HepG2 (cell line): ENCODE measurements around the gene HOXD12. TPM values are rescaled to one million over a fixed set of nuclear protein-coding genes. Genes with fewer than 3 reads are reported as not detected.

Source experiments
- ATAC-seq: fragments of 200-7000 bp; cut with Tn5 transposase; 3 replicates; pipeline ENCODE4 v1.9.1; 2020; ENCODE audit warnings: mild to moderate bottlenecking, moderate library complexity
- Bru-seq: library from RNA; stranded (reverse); fragments of 400-500 nt; gene quantifications from one replicate; lab custom pipeline; 2021; lab: Mats Ljungman, UMichigan
- BruChase-seq, 2 experiments: library from RNA; stranded (reverse); fragments of 400-500 nt; gene quantifications; one replicate each; lab custom pipeline; 2021; lab: Mats Ljungman, UMichigan
- BruUV-seq: library from RNA; stranded (reverse); fragments of 400-500 nt; replicated peaks from 2 replicates; lab custom pipeline; 2021; lab: Mats Ljungman, UMichigan
- CTCF ChIA-PET: fragments of 300-600 bp; formaldehyde crosslinking; extraction: SDS; loops from one replicate; lab custom pipeline; 2021; ENCODE audit warnings: low total read pairs, inconsistent platforms, low intra/inter-chr PET ratio; lab: Yijun Ruan, JAX
- POLR2A ChIA-PET: fragments of 350-600 bp; sonication (Branson Sonifier 250); formaldehyde crosslinking; loops from one replicate; lab custom pipeline; 2020; ENCODE audit warnings: antibody characterized with exemption, inconsistent platforms; lab: Yijun Ruan, JAX
- DNase-seq: peaks from one replicate; pipeline ENCODE4 v3.0.0-alpha.2; 2015; ENCODE audit warnings: low spot score
- FAIRE-seq: peaks from 3 replicates; lab custom pipeline; 2011; peaks lifted over from hg19 to GRCh38; lab: Jason Lieb, UNC
- H2AFZ ChIP-seq: one replicate; pipeline ENCODE4 v1.6.1; 2011; ENCODE audit warnings: low read length, inconsistent platforms
- H3K27ac ChIP-seq: fragments of 300-600 bp; 3 replicates; pipeline ENCODE4 v1.8.0; 2011; ENCODE audit warnings: mixed run types, mild to moderate bottlenecking, mixed read lengths, low read length, inconsistent platforms; ENCODE audit not compliant: insufficient read depth; ENCODE audit errors: extremely low read length
- H3K27me3 ChIP-seq, 2 experiments: fragments of 200-600 bp in 1 of 2; 2 replicates in 1 of 2; 3 replicates in 1 of 2; pipeline versions ENCODE4 v1.6.0 to v1.8.0; 2011; ENCODE audit warnings: low read length in 2 of 2, mild to moderate bottlenecking in 2 of 2, moderate library complexity in 2 of 2, inconsistent platforms in 1 of 2; ENCODE audit not compliant: insufficient read depth in 2 of 2, control insufficient read depth in 1 of 2
- H3K36me3 ChIP-seq, 2 experiments: fragments of 200-600 bp in 1 of 2; replicated peaks in 1 of 2; 2 replicates in 1 of 2; 3 replicates in 1 of 2; pipeline versions ENCODE4 v1.5.1 to v1.8.0; 2011; ENCODE audit warnings: low read length in 2 of 2, inconsistent platforms in 1 of 2; ENCODE audit not compliant: insufficient read depth in 2 of 2, control insufficient read depth in 1 of 2
- H3K4me1 ChIP-seq: 2 replicates; pipeline ENCODE4 v1.5.1; 2012; ENCODE audit warnings: low read length, inconsistent platforms; ENCODE audit not compliant: insufficient read depth
- H3K4me2 ChIP-seq: 2 replicates; pipeline ENCODE4 v1.6.0; 2011; ENCODE audit warnings: low read depth, low read length, inconsistent platforms
- H3K4me3 ChIP-seq, 3 experiments: fragments of 200-600 bp in 1 of 3; sonication (generic), shearing (Covaris generic) in 1 of 3; replicated peaks in 1 of 3; 2 replicates each; pipeline ENCODE4 v1.5.1; 2011 to 2016; ENCODE audit warnings: low read length in 3 of 3, inconsistent platforms in 2 of 3, low read depth in 2 of 3, mild to moderate bottlenecking in 2 of 3, control low read depth in 1 of 3, mixed read lengths in 1 of 3; ENCODE audit not compliant: insufficient read depth in 1 of 3
- H3K79me2 ChIP-seq: one replicate; pipeline ENCODE4 v1.6.1; 2011; ENCODE audit warnings: low read length, inconsistent platforms; ENCODE audit not compliant: insufficient read depth
- H3K9ac ChIP-seq: 2 replicates; pipeline ENCODE4 v1.6.0; 2011; ENCODE audit warnings: mild to moderate bottlenecking, low read depth, low read length, inconsistent platforms; ENCODE audit not compliant: insufficient read depth
- H3K9me3 ChIP-seq: 2 replicates; pipeline ENCODE4 v1.5.1; 2012; ENCODE audit warnings: mild to moderate bottlenecking, low read length
- H4K20me1 ChIP-seq: 2 replicates; pipeline ENCODE4 v1.6.0; 2011; ENCODE audit warnings: inconsistent platforms, mild to moderate bottlenecking, low read length, moderate library complexity; ENCODE audit not compliant: insufficient read depth
- ATF6 ChIP-seq: sonication (generic); formaldehyde crosslinking; conservative IDR thresholded peaks from 2 replicates; pipeline ENCODE4 v1.4.0; 2020; ENCODE audit warnings: missing genetic modification reagents
- CENPBD1 ChIP-seq: sonication (generic); formaldehyde crosslinking; IDR thresholded peaks from 2 replicates; pipeline ENCODE4 v1.8.0; 2022; ENCODE audit warnings: missing genetic modification reagents, low read depth, mild to moderate bottlenecking, borderline replicate concordance
- ELK4 ChIP-seq: sonication (generic); formaldehyde crosslinking; IDR thresholded peaks from 2 replicates; pipeline ENCODE4 v1.9.0; 2021; ENCODE audit warnings: missing genetic modification reagents, borderline replicate concordance
- GPN1 ChIP-seq: sonication (generic); formaldehyde crosslinking; IDR thresholded peaks from 2 replicates; pipeline ENCODE4 v1.5.1; 2020; ENCODE audit warnings: missing genetic modification reagents, borderline replicate concordance
- MIER2 ChIP-seq: IDR thresholded peaks from 2 replicates; pipeline ENCODE4 v1.6.1; 2016; ENCODE audit warnings: missing biosample characterization, missing genetic modification reagents
- SP5 ChIP-seq: IDR thresholded peaks from 2 replicates; pipeline ENCODE4 v1.6.1; 2016; ENCODE audit warnings: low read depth, borderline replicate concordance
- ZNF574 ChIP-seq: sonication (generic); formaldehyde crosslinking; IDR thresholded peaks from 2 replicates; pipeline ENCODE4 v1.4.0; 2020; ENCODE audit warnings: missing genetic modification reagents
- WGBS: methylation state at CpG from one replicate; pipeline ENCODE4 v1.1.6; 2017; ENCODE audit warnings: low lambda C conversion rate; 5-methylcytosine and 5-hydroxymethylcytosine counted together
- in situ Hi-C: cut with HindIII; loops from 2 replicates; pipeline ENCODE4 v1.10.0; 2017; ENCODE audit warnings: low pct_unique_long_range_greater_than_20kb; ENCODE audit not compliant: extremely low pct_ligation_motif_present
- intact Hi-C: fragments of 100-400 bp; cut with micrococcal nuclease; formaldehyde crosslinking; loops from one replicate; pipeline ENCODE4 v1.10.0; 2022; ENCODE audit not compliant: unreplicated experiment
- long read RNA-seq, 2 experiments: library from RNA in 1 of 2; library from polyadenylated mRNA in 1 of 2; stranded (forward) in 1 of 2; unstranded in 1 of 2; transcript quantifications; one replicate each; pipeline ENCODE4 v2.0.0, GENCODE V29; 2019 to 2022
- polyA minus RNA-seq, 3 experiments: library from RNA; depleted of rRNA, polyadenylated mRNA; stranded (reverse); fragments of >200 nt; gene quantifications; 2 replicates each; pipeline ENCODE4 v1.2.3, GENCODE V29; 2011; ENCODE audit warnings: low replicate concordance in 1 of 3
- polyA plus RNA-seq, 8 experiments: library from polyadenylated mRNA; depleted of rRNA in 3 of 8; stranded (reverse) in 7 of 8; unstranded in 1 of 8; fragments of >200 nt; fragmentation: Illumina TruSeq in 4 of 8; extraction: Trizol in 4 of 8; gene quantifications; 2 replicates each; pipeline versions ENCODE4 v1.2.1 to v1.2.3, GENCODE V29; 2011 to 2016; ENCODE audit warnings: low read depth in 4 of 8, missing spikeins in 1 of 8, mixed read lengths in 1 of 8; ENCODE audit not compliant: insufficient read depth in 1 of 8
- total RNA-seq, 5 experiments: library from RNA; depleted of rRNA; stranded (reverse); fragments of >200 nt; fragmentation: Illumina TruSeq; extraction: Trizol; gene quantifications; 2 replicates each; pipeline ENCODE4 v1.2.3, GENCODE V29; 2016; ENCODE audit warnings: low read depth in 1 of 5

Gene HOXD12
- total RNA-seq (2016; rRNA removed; fragmentation: Illumina TruSeq; extraction: Trizol) (not detected in 2 replicates), polyA plus RNA-seq (2011; rRNA removed) (not detected in 2 replicates), polyA minus RNA-seq (2011; rRNA and poly(A)+ RNA removed; ENCODE audit: low replicate concordance) (not detected in 2 replicates), Bru-seq, nascent RNA (not detected), BruChase-seq, experiment 1, labeled RNA remaining after a 6-hour chase (not detected), BruChase-seq, experiment 2, labeled RNA remaining after a 2-hour chase (not detected)
- not detected in 2 replicates for total RNA-seq (2016; cell fraction: cytosol; rRNA removed; fragmentation: Illumina TruSeq; extraction: Trizol; ENCODE audit: low read depth)
- total RNA-seq (2016; cell fraction: insoluble cytoplasmic fraction; rRNA removed; fragmentation: Illumina TruSeq; extraction: Trizol) = not detected in 2 replicates
- total RNA-seq (2016; cell fraction: membrane; rRNA removed; fragmentation: Illumina TruSeq; extraction: Trizol) = not detected in 2 replicates
- not detected in 2 replicates for total RNA-seq (2016; cell fraction: nucleus; rRNA removed; fragmentation: Illumina TruSeq; extraction: Trizol)
- polyA plus RNA-seq (2011; cell fraction: cytosol; rRNA removed) = not detected in 2 replicates
- polyA plus RNA-seq (2011; cell fraction: nucleus; rRNA removed) = not detected in 2 replicates
- not detected in 2 replicates for polyA plus RNA-seq (2012)
- polyA plus RNA-seq (2016; cell fraction: cytosol; fragmentation: Illumina TruSeq; extraction: Trizol; ENCODE audit: low read depth) = not detected in 2 replicates
- not detected in 2 replicates for polyA plus RNA-seq (2016; cell fraction: insoluble cytoplasmic fraction; fragmentation: Illumina TruSeq; extraction: Trizol; ENCODE audit: low read depth)
- polyA plus RNA-seq (2016; cell fraction: membrane; fragmentation: Illumina TruSeq; extraction: Trizol; ENCODE audit: low read depth) = not detected in 2 replicates
- not detected in 2 replicates for polyA plus RNA-seq (2016; cell fraction: nucleus; fragmentation: Illumina TruSeq; extraction: Trizol; ENCODE audit: insufficient read depth, low read depth)
- not detected in 2 replicates for polyA minus RNA-seq (2011; cell fraction: cytosol; rRNA and poly(A)+ RNA removed)
- polyA minus RNA-seq (2011; cell fraction: nucleus; rRNA and poly(A)+ RNA removed) = not detected in 2 replicates
- long read RNA-seq, experiment 1 = 0 reads
- long read RNA-seq, experiment 2 = 0 reads

GRCh38 chr2:176099728-176100546 lies at the start of gene HOXD12:
Gene HOXD12, plus strand, starts transcription at chr2:176099795. Its CDS starts 7 bp downstream, at chr2:176099802.
- H3K79me2 ChIP-seq = no peaks in the 10 kb centered on the region
- no peak within 1 kb of the TSS for H3K4me2 ChIP-seq
- no peak within 1 kb of the TSS for H3K9ac ChIP-seq
- POLR2A ChIA-PET = no interaction called here
- ATAC-seq (no peak), DNase-seq (no peak), FAIRE-seq (no peak)
- H3K27ac ChIP-seq = no peak within 1 kb of the TSS
- no peak within 1 kb of the TSS for H2AFZ ChIP-seq
- in situ Hi-C loops = loop anchor here (5.0 to 10.0 kb wide), 3 partner anchors 413 to 1065 kb away; no protein-coding TSS in a partner anchor
- H3K36me3 ChIP-seq = no peaks in the 10 kb centered on the region
- H3K27me3 ChIP-seq = peaks cover 29 to 98% of the 10 kb centered on the region in 2 experiments
- H3K4me1 ChIP-seq = peaks cover 17% of the 10 kb centered on the region
- intact Hi-C loops = loop anchor here (5.0 kb wide), 1 partner anchor 898 kb away; no protein-coding TSS in a partner anchor
- H3K9me3 ChIP-seq = no peaks in the 10 kb centered on the region
- no TSS peak for BruUV-seq
- CTCF ChIA-PET = no interaction called here
- H3K4me3 ChIP-seq = no peak within 1 kb of the TSS
- no peaks in the 10 kb centered on the region; the same call in 1 of the 2 replicates for H4K20me1 ChIP-seq
- 63% methylated on average over 70 of the region's 70 CpGs for WGBS
- no peak for TF ChIP-seq ELK4
- no peak for TF ChIP-seq CENPBD1
- no peak for TF ChIP-seq SP5
- TF ChIP-seq ZNF574 (CRISPR knock-in tag) = no peak
- no peak for TF ChIP-seq ATF6 (CRISPR knock-in tag)
- TF ChIP-seq GPN1 (CRISPR knock-in tag) = no peak
- TF ChIP-seq MIER2 (CRISPR knock-in tag) = no peak
